H9 (cell line): ENCODE results near the gene TPD52L2. TPM values are rescaled to one million over a fixed set of nuclear protein-coding genes. Genes with fewer than 3 reads are reported as not detected.

Experiments
- DNase-seq: peaks from one replicate; pipeline ENCODE4 v3.0.0-alpha.2; 2017
- H2AFZ ChIP-seq: one replicate; pipeline ENCODE4 v1.6.1; 2013; ENCODE audit warnings: mild to moderate bottlenecking, low read length, control low read depth, moderate library complexity
- H2AK5ac ChIP-seq: 2 replicates; pipeline ENCODE4 v1.6.1; 2013; ENCODE audit warnings: low read length, control low read depth, mixed read lengths; ENCODE audit not compliant: insufficient read length
- H2BK120ac ChIP-seq: one replicate; pipeline ENCODE4 v1.6.1; 2013; ENCODE audit warnings: low read depth, mild to moderate bottlenecking, low read length, control low read depth, inconsistent platforms; ENCODE audit not compliant: poor library complexity, severe bottlenecking
- H2BK12ac ChIP-seq: 2 replicates; pipeline ENCODE4 v1.6.1; 2013; ENCODE audit warnings: low read length, control low read depth, mixed read lengths, low read depth; ENCODE audit not compliant: insufficient read length
- H2BK15ac ChIP-seq: 2 replicates; pipeline ENCODE4 v1.6.1; 2013; ENCODE audit warnings: low read depth, low read length, control low read depth
- H2BK20ac ChIP-seq: one replicate; pipeline ENCODE4 v1.6.1; 2013; ENCODE audit warnings: low read depth, mild to moderate bottlenecking, low read length, control low read depth, inconsistent platforms; ENCODE audit not compliant: poor library complexity, severe bottlenecking
- H2BK5ac ChIP-seq: 2 replicates; pipeline ENCODE4 v1.6.1; 2013; ENCODE audit warnings: low read length, control low read depth, mixed read lengths; ENCODE audit not compliant: insufficient read length
- H3K14ac ChIP-seq: 2 replicates; pipeline ENCODE4 v1.6.1; 2013; ENCODE audit warnings: low read length, control low read depth; ENCODE audit not compliant: insufficient read depth
- H3K18ac ChIP-seq: 2 replicates; pipeline ENCODE4 v1.6.1; 2013; ENCODE audit warnings: low read depth, mild to moderate bottlenecking, mixed read lengths, low read length, control low read depth; ENCODE audit not compliant: insufficient read length
- H3K23ac ChIP-seq: 2 replicates; pipeline ENCODE4 v1.6.1; 2013; ENCODE audit warnings: low read length, control low read depth, mixed read lengths, low read depth; ENCODE audit not compliant: insufficient read length
- H3K23me2 ChIP-seq: 2 replicates; pipeline ENCODE4 v1.6.1; 2013; ENCODE audit warnings: low read depth, mild to moderate bottlenecking, mixed read lengths, low read length, control low read depth; ENCODE audit not compliant: insufficient read length, poor library complexity, severe bottlenecking
- H3K27ac ChIP-seq: 2 replicates; pipeline ENCODE4 v1.5.1; 2013; ENCODE audit warnings: low read length, control low read depth, mixed read lengths, low read depth; ENCODE audit not compliant: insufficient read length
- H3K27me3 ChIP-seq: 2 replicates; pipeline ENCODE4 v1.6.1; 2013; ENCODE audit warnings: low read length, control low read depth, inconsistent platforms; ENCODE audit not compliant: insufficient read depth
- H3K4ac ChIP-seq: 2 replicates; pipeline ENCODE4 v1.6.1; 2013; ENCODE audit warnings: low read depth, mild to moderate bottlenecking, control low read depth, inconsistent platforms, low read length, moderate library complexity
- H3K4me1 ChIP-seq: 2 replicates; pipeline ENCODE4 v1.6.1; 2013; ENCODE audit warnings: low read length, control low read depth, inconsistent platforms; ENCODE audit not compliant: insufficient read depth
- H3K4me2 ChIP-seq: 2 replicates; pipeline ENCODE4 v1.6.1; 2013; ENCODE audit warnings: low read length, control low read depth, mixed read lengths; ENCODE audit not compliant: insufficient read length, insufficient read depth
- H3K56ac ChIP-seq: 2 replicates; pipeline ENCODE4 v1.6.1; 2013; ENCODE audit warnings: low read depth, mild to moderate bottlenecking, mixed read lengths, low read length, control low read depth; ENCODE audit not compliant: insufficient read length
- H3K79me1 ChIP-seq: 2 replicates; pipeline ENCODE4 v1.6.1; 2013; ENCODE audit warnings: low read depth, mild to moderate bottlenecking, moderate library complexity, low read length, control low read depth, inconsistent platforms; ENCODE audit not compliant: insufficient read depth, poor library complexity, severe bottlenecking
- H3K79me2 ChIP-seq: 2 replicates; pipeline ENCODE4 v1.6.1; 2013; ENCODE audit warnings: low read length, control low read depth, inconsistent platforms; ENCODE audit not compliant: insufficient read depth
- H3K9ac ChIP-seq: 2 replicates; pipeline ENCODE4 v1.6.1; 2013; ENCODE audit warnings: low read length, control low read depth, mixed read lengths; ENCODE audit not compliant: insufficient read length; ENCODE audit errors: extremely low read depth
- H3K9me3 ChIP-seq: one replicate; pipeline ENCODE4 v1.6.1; 2013; ENCODE audit warnings: low read depth, low read length, inconsistent platforms; ENCODE audit not compliant: control insufficient read depth
- H3T11ph ChIP-seq: one replicate; pipeline ENCODE4 v1.6.1; 2013; ENCODE audit warnings: mild to moderate bottlenecking, low read length, control low read depth, inconsistent platforms
- H4K20me1 ChIP-seq: one replicate; pipeline ENCODE4 v1.6.1; 2013; ENCODE audit not compliant: control insufficient read depth, insufficient read length, insufficient read depth
- H4K5ac ChIP-seq: 2 replicates; pipeline ENCODE4 v1.6.1; 2013; ENCODE audit warnings: low read depth, mild to moderate bottlenecking, mixed read lengths, low read length, control low read depth; ENCODE audit not compliant: insufficient read length
- H4K8ac ChIP-seq: replicated peaks from 2 replicates; pipeline ENCODE4 v1.6.1; 2013; ENCODE audit warnings: low read length, control low read depth, mixed read lengths, low read depth; ENCODE audit not compliant: insufficient read length
- H4K91ac ChIP-seq: 2 replicates; pipeline ENCODE4 v1.6.1; 2013; ENCODE audit warnings: low read depth, mild to moderate bottlenecking, moderate library complexity, mixed read lengths, low read length, control low read depth; ENCODE audit not compliant: insufficient read length
- H3K27ac Mint-ChIP-seq, 3 experiments: 2 replicates in 2 of 3; 3 replicates in 1 of 3; pipeline ENCODE4 v1.8.0; 2020 to 2021; ENCODE audit warnings: mixed read lengths in 3 of 3, mild to moderate bottlenecking in 1 of 3, moderate library complexity in 1 of 3
- H3K27me3 Mint-ChIP-seq: 2 replicates; pipeline ENCODE4 v1.8.0; 2021; ENCODE audit warnings: low read depth, mild to moderate bottlenecking, moderate library complexity, mixed read lengths
- H3K36me3 Mint-ChIP-seq, 3 experiments: 2 replicates in 2 of 3; 3 replicates in 1 of 3; pipeline ENCODE4 v1.8.0; 2020 to 2021; ENCODE audit warnings: low read depth in 3 of 3, mixed read lengths in 3 of 3; ENCODE audit not compliant: insufficient read depth in 1 of 3
- H3K4me1 Mint-ChIP-seq, 2 experiments: 2 replicates each; pipeline ENCODE4 v1.8.0; 2020; ENCODE audit warnings: mixed read lengths in 2 of 2
- H3K4me3 Mint-ChIP-seq, 2 experiments: 2 replicates in 1 of 2; 3 replicates in 1 of 2; pipeline ENCODE4 v1.8.0; 2020 to 2021; ENCODE audit warnings: mild to moderate bottlenecking in 2 of 2, mixed read lengths in 2 of 2, moderate library complexity in 1 of 2
- H3K9me3 Mint-ChIP-seq, 2 experiments: 2 replicates in 1 of 2; 3 replicates in 1 of 2; pipeline ENCODE4 v1.8.0; 2020; ENCODE audit warnings: mild to moderate bottlenecking in 2 of 2, mixed read lengths in 2 of 2, moderate library complexity in 1 of 2
- WGBS: extraction: QIAGEN DNeasy Blood & Tissue Kit; methylation state at CpG from one replicate; pipeline ENCODE4 v1.1.7; 2013; ENCODE audit warnings: missing lambda C conversion rate, low lambda C conversion rate, mixed read lengths; ENCODE audit not compliant: insufficient read length; ENCODE audit errors: extremely low coverage; 5-methylcytosine and 5-hydroxymethylcytosine counted together
- total RNA-seq: library from RNA; stranded (reverse); gene quantifications from 2 replicates; pipeline ENCODE4 v1.2.1, GENCODE V29; 2021
- TF ChIP-seq, protein P1 (sequence below): fragments of 200-600 bp; sonication (generic); conservative IDR thresholded peaks from 3 replicates; pipeline ENCODE4 v1.8.0; 2021; ENCODE audit warnings: antibody characterized with exemption, mild to moderate bottlenecking

Gene TPD52L2
- total RNA-seq, 1 experiment from 2014 or later: 94.1 TPM

DNA sequence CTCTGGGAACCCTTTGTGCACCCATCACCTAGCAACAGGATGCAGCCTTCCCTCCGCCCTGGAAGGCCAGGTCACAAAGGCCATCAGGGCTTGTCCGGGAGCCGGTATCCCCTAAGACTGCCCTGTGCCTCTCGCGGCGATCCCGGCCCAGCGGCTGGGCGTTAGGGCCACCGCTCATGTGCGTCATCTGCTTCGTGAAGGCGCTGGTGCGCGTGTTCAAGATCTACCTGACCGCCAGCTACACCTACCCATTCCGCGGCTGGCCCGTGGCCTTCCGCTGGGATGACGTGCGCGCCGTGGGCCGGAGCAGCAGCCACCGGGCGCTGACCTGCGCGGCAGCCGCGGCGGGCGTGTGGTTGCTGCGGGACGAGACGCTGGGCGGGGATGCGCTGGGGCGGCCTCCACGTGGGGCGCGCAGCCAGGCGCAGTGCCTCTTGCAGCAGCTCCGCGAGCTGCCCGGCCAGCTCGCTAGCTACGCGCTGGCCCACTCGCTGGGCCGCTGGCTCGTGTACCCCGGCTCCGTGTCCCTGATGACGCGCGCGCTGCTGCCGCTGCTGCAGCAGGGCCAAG lies 3.6 kb upstream of the TPD52L2 start, which contains the start of gene ABHD16B:
Gene ABHD16B, plus strand, starts transcription at position 134 of the 570 bp plus-strand sequence. Its CDS starts 43 bp downstream, at position 177.
- Histone ChIP-seq H4K91ac (no peak within 1 kb of the TSS), H3K27ac (no peak within 1 kb of the TSS), H4K20me1 (no peaks in the 10 kb centered on the region), H3K14ac (no peak within 1 kb of the TSS), H3K9ac (no peak within 1 kb of the TSS), H2BK120ac (no peak within 1 kb of the TSS), H3K18ac (no peak within 1 kb of the TSS), H3K79me1 (no peaks in the 10 kb centered on the region), H3K23me2 (peaks cover 3% of the 10 kb centered on the region), H3K9me3 (no peaks in the 10 kb centered on the region), H3K23ac (no peak within 1 kb of the TSS), H3T11ph (no peak within 1 kb of the TSS), H2BK12ac (no peak within 1 kb of the TSS), H3K56ac (no peak within 1 kb of the TSS), H3K79me2 (peaks cover 2% of the 10 kb centered on the region; the same call in 1 of the 2 replicates), H2BK5ac (no peak within 1 kb of the TSS), H3K4ac (no peak within 1 kb of the TSS), H3K4me1 (peaks cover 2% of the 10 kb centered on the region; the same call in 1 of the 2 replicates), H2BK20ac (no peak within 1 kb of the TSS), H4K8ac (no peak within 1 kb of the TSS), H2BK15ac (no peak within 1 kb of the TSS), H4K5ac (no peak within 1 kb of the TSS), H2AFZ (no peak within 1 kb of the TSS), H2AK5ac (no peak within 1 kb of the TSS), H3K27me3 (no peaks in the 10 kb centered on the region), H3K4me2 (no peak within 1 kb of the TSS)
- DNase-seq: no peak
- Mint-ChIP-seq H3K36me3 (peaks cover 0 to 14% (median 9%) of the 10 kb centered on the region in 3 experiments; a peak in 6 of 7 replicates), H3K4me3 (0 out of 5 replicates have a peak within 1 kb of the TSS, but pooled peaks of 1 of the 2 experiments have one; percentile 26), H3K9me3 (0 out of 5 replicates have a peak, but pooled peaks cover 0 to 2% of the 10 kb centered on the region in 2 experiments), H3K27me3 (no peaks in the 10 kb centered on the region; the same call in 1 of the 2 replicates), H3K4me1 (peaks cover 35 to 51% of the 10 kb centered on the region in 2 experiments), H3K27ac (peak within 1 kb of the TSS in 2 of 3 experiments; percentile 82 to 92; a peak in 3 of 7 replicates)
- WGBS: no CpG with 5 or more reads among the region's 59 CpGs
- TF ChIP-seq, protein P1, sequence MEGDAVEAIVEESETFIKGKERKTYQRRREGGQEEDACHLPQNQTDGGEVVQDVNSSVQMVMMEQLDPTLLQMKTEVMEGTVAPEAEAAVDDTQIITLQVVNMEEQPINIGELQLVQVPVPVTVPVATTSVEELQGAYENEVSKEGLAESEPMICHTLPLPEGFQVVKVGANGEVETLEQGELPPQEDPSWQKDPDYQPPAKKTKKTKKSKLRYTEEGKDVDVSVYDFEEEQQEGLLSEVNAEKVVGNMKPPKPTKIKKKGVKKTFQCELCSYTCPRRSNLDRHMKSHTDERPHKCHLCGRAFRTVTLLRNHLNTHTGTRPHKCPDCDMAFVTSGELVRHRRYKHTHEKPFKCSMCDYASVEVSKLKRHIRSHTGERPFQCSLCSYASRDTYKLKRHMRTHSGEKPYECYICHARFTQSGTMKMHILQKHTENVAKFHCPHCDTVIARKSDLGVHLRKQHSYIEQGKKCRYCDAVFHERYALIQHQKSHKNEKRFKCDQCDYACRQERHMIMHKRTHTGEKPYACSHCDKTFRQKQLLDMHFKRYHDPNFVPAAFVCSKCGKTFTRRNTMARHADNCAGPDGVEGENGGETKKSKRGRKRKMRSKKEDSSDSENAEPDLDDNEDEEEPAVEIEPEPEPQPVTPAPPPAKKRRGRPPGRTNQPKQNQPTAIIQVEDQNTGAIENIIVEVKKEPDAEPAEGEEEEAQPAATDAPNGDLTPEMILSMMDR: no peak
